Myometrial cell (primary cell): ENCODE measurements around the gene TIGD4. TPM values are rescaled to one million over a fixed set of nuclear protein-coding genes. Genes with fewer than 3 reads are reported as not detected.

Experiments used
- total RNA-seq: library from RNA; depleted of rRNA; stranded (reverse); fragments of >200 nt; gene quantifications from 2 replicates; pipeline ENCODE4 v1.2.3, GENCODE V29; 2015

Gene TIGD4
- 0.18 TPM in 1 of 2 replicates, not detected in the other for total RNA-seq

DNA sequence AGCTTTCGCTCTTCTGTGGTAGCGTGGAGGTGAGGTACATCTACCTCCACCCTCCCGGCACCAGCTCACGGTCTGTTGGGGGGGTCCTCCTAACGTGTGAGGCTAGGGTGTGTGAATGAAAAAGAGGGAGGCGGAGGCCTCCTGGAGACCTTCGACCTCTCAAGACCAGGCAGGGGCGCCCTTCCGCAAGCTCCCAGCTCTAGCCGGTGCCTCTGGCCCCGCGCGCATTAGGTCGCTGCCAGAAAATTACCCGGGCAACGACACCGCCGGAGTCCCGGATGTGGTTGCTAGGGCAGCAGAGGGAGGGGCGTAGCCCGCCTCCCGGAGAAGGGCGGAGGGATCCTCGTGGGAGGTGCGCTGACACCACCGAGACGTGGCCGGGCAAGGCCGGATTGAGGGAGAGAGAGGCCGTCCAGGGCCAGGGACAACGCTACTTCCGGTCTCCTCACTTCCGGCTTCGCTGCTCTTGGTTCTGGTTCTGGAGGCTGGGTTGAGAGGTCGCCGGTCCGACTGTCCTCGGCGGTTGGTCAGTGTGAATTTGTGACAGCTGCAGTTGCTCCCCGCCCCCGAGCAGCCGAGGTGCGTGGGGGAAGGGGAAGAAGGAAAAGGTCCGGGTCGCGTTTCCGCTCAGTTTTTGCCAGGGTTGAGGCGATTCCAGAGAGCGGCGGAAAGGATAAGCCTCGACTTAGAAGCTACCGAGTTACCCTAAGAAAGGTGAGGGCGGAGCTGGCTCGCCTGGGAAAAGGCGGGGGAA is at the start of gene TIGD4, which contains the start of gene ARFIP1:
TSS of gene TIGD4 (minus strand) at position 218 of the 754 bp plus-strand sequence. CDS start 8,726 bp downstream, outside the sequence.
TSS of gene ARFIP1 (plus strand) at position 442 of the 754 bp plus-strand sequence. CDS start 49,680 bp downstream, outside the sequence.

Other genes starting within 250 kb of the TIGD4 start
- 10.5 and 16.1 TPM in 2 replicates for gene FBXW7, start 243.6 kb downstream of the TIGD4 start, total RNA-seq
- gene TMEM154, start 99.7 kb downstream of the TIGD4 start, total RNA-seq: 18.7 and 22.2 TPM in 2 replicates
- gene ARFIP1, start 224 bp upstream of the TIGD4 start, total RNA-seq: 38.3 TPM in 2 replicates
- gene FHDC1, start 156.6 kb upstream of the TIGD4 start, total RNA-seq: under 0.01 and 0.18 TPM in 2 replicates